Psoas muscle (tissue), 8 donors: ENCODE results near the gene CCDC57. TPM values are rescaled to one million over a fixed set of nuclear protein-coding genes. Genes with fewer than 3 reads are reported as not detected.

Source experiments
- ATAC-seq, 4 donors: fragments of 200-7000 bp; cut with Tn5 transposase; one replicate each; pipeline ENCODE4 v1.9.1; 2020; ENCODE audit warnings: moderate library complexity in 3 of 4, mild to moderate bottlenecking in 2 of 4
- DNase-seq, 2 donors: peaks; one replicate each; pipeline ENCODE4 v3.0.0-alpha.2; 2020
- H3K27ac ChIP-seq: fragments of 200-600 bp; one replicate; pipeline ENCODE4 v1.8.0; 2022
- H3K27me3 ChIP-seq, 3 donors: fragments of 200-600 bp in 1 of 3; one replicate each; pipeline versions ENCODE4 v1.6.1 to v1.8.0; 2013 to 2022; ENCODE audit warnings: low read length in 2 of 3, mild to moderate bottlenecking in 2 of 3, moderate library complexity in 1 of 3; ENCODE audit not compliant: insufficient read depth in 3 of 3
- H3K36me3 ChIP-seq, 2 donors: fragments of 200-600 bp in 1 of 2; one replicate each; pipeline versions ENCODE4 v1.6.1 to v1.8.0; 2013 to 2022; ENCODE audit warnings: low read depth in 1 of 2, mild to moderate bottlenecking in 1 of 2, moderate library complexity in 1 of 2; ENCODE audit not compliant: insufficient read depth in 1 of 2
- H3K4me1 ChIP-seq: fragments of 200-600 bp; one replicate; pipeline ENCODE4 v1.8.0; 2022
- H3K4me3 ChIP-seq: fragments of 200-600 bp; one replicate; pipeline ENCODE4 v1.8.0; 2022; ENCODE audit warnings: mild to moderate bottlenecking
- H3K9me3 ChIP-seq: fragments of 200-600 bp; one replicate; pipeline ENCODE4 v1.8.0; 2022
- CTCF ChIP-seq: fragments of 200-600 bp; IDR thresholded peaks from one replicate; pipeline ENCODE4 v1.8.0; 2022; ENCODE audit warnings: antibody characterized with exemption
- WGBS, 3 donors: extraction: QIAGEN DNeasy Blood & Tissue Kit; methylation state at CpG; one replicate each; pipeline versions ENCODE4 v1.1.6 to v1.1.7; 2013; 5-methylcytosine and 5-hydroxymethylcytosine counted together
- intact Hi-C, 2 donors: fragments of 100-400 bp; cut with DNase I; formaldehyde crosslinking; loops; one replicate each; pipeline versions ENCODE4 v1.11.0 to v1.14.2; 2022
- polyA plus RNA-seq, 3 donors: library from polyadenylated mRNA; stranded (reverse); fragments of 200-250 nt; gene quantifications; one replicate each; pipeline ENCODE4 v1.2.3, GENCODE V29; 2013
- total RNA-seq, 4 donors: library from RNA; stranded (reverse); fragmentation: NEBNext Ultra II Directional in 2 of 4; extraction: Animal tissue kit (Norgen Biotek cat#: 25700) in 2 of 4; gene quantifications; one replicate each; pipeline versions ENCODE4 v1.2.1 to v1.2.4, GENCODE V29; 2021 to 2023
- donor health status: healthy with polysubstance abuse.
- donor health status: DM: no; HTN: no; CAD: no; lungs with moderate emphysema.
- donor health status: Bipolar disorder and iron deficiency.
- donor health status: healthy.
- donor health status: DM: yes; HTN: yes; CAD: no.
- donor health status: DM: no; HTN: no; CAD: no.
- donor health status: DM: no; HTN: no; CAD: no.
- donor health status: DM: yes; HTN: yes; CAD: no.

The CCDC57 gene
- total and polyA plus RNA-seq, 7 donors: 7.2 to 15.3 (median 11.1) TPM

- DNase-seq: peak in 1 of 2 donors; percentile 35
- no peak for ATAC-seq
- TF ChIP-seq CTCF: no peak
- Histone ChIP-seq H3K9me3 (no peaks in the 10 kb centered on the region), H3K4me3 (no peak overlapping the region), H3K27ac (no peak overlapping the region), H3K36me3 (peaks cover 23 to 87% of the 10 kb centered on the region in 2 donors), H3K4me1 (no peaks in the 10 kb centered on the region), H3K27me3 (no peaks in the 10 kb centered on the region)
- intact Hi-C loops: no loop called here
- WGBS, 3 donors: 94 to 97% (median 96%) methylated on average over 12 of the region's 12 CpGs
Observed at GRCh38 chr17:82253179-82253544, 40.5 kb upstream of the CCDC57 start.

GRCh38 chr17:82252511-82253178, 40.0 kb upstream of the CCDC57 start:
- Histone ChIP-seq H3K36me3 (peaks cover 23 to 87% of the 10 kb centered on the region in 2 donors), H3K4me3 (no peak overlapping the region), H3K27me3 (no peaks in the 10 kb centered on the region), H3K4me1 (peaks cover 2% of the 10 kb centered on the region), H3K27ac (no peak overlapping the region), H3K9me3 (no peaks in the 10 kb centered on the region)
- no peak for ATAC-seq
- intact Hi-C loops: no loop called here
- WGBS, 3 donors: 91 to 97% (median 92%) methylated on average over 28 of the region's 28 CpGs
- peak in 1 of 2 donors; percentile 42 for DNase-seq
- no peak for TF ChIP-seq CTCF

DNA sequence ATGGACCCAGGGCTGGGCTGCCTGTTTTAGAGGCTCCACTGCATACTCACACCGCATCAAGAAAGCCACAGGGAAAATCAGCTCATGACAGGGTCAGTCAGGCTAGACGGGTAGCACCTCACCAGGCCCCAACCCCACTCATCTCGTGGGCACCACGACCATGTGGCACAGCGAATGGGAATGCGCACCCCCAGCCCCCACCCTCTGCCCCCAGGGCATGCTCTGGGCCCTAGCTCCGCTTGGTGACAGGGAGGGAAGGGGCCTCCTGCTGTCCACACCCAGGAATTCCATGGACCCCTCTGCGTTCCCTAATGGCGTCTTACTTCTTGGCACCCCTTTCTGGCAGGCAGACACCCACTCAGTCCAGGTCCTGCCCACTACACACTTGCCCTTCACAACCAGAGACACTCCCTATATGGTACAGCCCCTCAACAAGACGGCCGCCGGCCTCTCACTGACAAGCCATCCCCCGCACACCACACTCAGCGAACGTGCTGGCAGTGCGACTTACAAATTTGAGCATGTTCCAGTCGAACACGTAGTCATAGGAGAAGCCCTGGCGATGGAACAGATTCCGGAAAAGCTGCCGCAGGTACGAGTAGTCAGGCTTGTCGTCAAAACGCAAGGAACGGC, 38.3 kb upstream of the CCDC57 start:
- no peaks in the 10 kb centered on the region for H3K9me3 ChIP-seq
- H3K27me3 ChIP-seq: no peaks in the 10 kb centered on the region
- 84 to 88% (median 87%) methylated on average over 24 to 25 of the region's 25 CpGs for WGBS, 3 donors
- intact Hi-C loops: no loop called here
- DNase-seq (peak in 1 of 2 donors; percentile 41), ATAC-seq (no peak)
- H3K4me3 ChIP-seq: no peak overlapping the region
- peaks cover 19% of the 10 kb centered on the region for H3K4me1 ChIP-seq
- peaks cover 23 to 85% of the 10 kb centered on the region in 2 donors for H3K36me3 ChIP-seq
- H3K27ac ChIP-seq: no peak overlapping the region
- TF ChIP-seq CTCF: no peak

DNA sequence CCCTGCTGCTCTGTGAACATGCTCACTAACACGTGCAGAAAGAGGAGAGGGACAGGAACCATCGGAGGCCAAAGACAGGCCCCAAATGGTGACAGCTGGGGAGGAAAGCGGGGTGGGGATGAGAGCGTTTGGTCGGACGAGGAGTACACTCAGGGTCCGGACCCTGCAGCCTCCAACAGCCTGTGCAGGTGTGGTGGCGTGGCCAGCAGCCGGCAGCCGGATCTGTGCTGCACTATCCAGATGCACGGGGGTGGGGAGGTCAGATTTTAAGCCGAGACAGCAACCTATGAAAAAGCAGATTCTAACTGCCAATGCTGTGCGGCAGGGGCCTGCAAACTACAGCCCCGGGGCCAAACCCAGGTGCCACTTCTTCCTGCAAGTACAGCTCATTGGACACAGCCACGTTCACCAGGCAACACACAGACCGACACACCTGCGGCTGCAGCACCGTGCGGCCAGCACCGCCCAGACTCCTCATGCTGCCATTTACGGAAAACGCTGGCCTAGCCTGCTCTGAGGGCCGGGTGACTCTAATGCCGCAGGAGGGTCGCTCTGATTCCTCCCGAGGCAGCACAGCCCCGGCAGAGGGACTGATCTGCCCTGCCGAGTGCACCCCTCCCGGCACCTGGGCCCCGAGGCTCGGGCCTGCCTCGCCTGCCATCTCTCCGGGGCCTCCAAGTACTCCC, 37.4 kb upstream of the CCDC57 start:
- peaks cover 24% of the 10 kb centered on the region for H3K4me1 ChIP-seq

More for the DNA sequence above, 37.4 kb upstream of the CCDC57 start:
- DNase-seq: peak in 1 of 2 donors; percentile 38
- Histone ChIP-seq H3K36me3 (peaks cover 25 to 85% of the 10 kb centered on the region in 2 donors), H3K27ac (no peak overlapping the region), H3K4me3 (no peak overlapping the region), H3K9me3 (no peaks in the 10 kb centered on the region), H3K27me3 (no peaks in the 10 kb centered on the region)
- intact Hi-C loops: loop anchor here in 1 of 2 donors (5.0 kb wide), 1 partner anchor 67 kb away; the partner anchor contains the start of gene CD7
- TF ChIP-seq CTCF: no peak
- 81 to 89% (median 84%) methylated on average over 33 of the region's 33 CpGs for WGBS, 3 donors
- ATAC-seq: no peak
